ENCODE data around the gene LRRC8B. TPM values are rescaled to one million over a fixed set of nuclear protein-coding genes. Genes with fewer than 3 reads are reported as not detected.

Gene LRRC8B
- total RNA-seq, 4 donors from 2014 or later = 8.7 to 19.5 (median 9.2) TPM

DNA sequence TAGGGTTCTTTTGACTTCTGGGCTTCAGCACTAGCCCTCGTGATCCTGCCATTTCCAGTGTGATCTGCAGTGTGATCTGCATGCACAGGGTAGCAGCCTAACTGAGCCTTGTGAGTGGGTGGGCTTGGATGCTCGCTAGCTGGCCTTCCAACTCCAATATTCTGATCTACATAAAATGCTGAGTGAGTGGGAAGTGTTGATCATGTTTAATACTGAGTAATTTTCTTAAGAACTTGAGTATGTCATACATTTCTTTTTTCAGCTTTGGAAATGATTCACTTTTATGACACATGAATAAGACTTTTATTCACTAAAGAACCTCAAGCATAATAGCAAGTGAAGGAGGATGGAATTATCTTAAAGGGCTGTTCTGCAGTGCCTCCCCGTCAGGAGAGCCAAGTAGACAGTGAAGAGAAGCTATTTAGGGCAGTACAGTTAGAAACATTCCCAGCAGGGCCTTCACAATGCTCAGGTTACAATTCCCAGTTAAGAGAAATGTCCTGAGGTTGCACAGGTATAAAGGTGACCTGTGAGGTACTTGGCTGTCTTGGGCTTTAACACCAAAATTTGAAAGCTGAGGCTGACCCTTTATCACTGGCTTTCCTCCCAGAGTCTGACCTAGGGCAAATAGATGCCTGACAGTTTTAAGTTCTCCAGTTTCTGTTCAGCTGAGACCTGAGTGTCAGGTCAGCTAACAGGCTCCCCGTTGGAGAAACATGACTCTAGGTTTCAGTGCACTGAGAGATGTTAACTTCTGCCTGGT lies 79.2 kb downstream of the LRRC8B start:
- intact Hi-C loops (cut with DNase I) = no loop called here
- Histone ChIP-seq H3K4me1 (peaks cover 0 to 48% (median 0%) of the 10 kb centered on the region in 3 donors), H3K27me3 (no peaks in the 10 kb centered on the region), H3K9me3 (no peaks in the 10 kb centered on the region), H3K4me3 (no peak overlapping the region), H3K36me3 (no peaks in the 10 kb centered on the region), H3K27ac (no peak overlapping the region)
- TF ChIP-seq, protein P1, sequence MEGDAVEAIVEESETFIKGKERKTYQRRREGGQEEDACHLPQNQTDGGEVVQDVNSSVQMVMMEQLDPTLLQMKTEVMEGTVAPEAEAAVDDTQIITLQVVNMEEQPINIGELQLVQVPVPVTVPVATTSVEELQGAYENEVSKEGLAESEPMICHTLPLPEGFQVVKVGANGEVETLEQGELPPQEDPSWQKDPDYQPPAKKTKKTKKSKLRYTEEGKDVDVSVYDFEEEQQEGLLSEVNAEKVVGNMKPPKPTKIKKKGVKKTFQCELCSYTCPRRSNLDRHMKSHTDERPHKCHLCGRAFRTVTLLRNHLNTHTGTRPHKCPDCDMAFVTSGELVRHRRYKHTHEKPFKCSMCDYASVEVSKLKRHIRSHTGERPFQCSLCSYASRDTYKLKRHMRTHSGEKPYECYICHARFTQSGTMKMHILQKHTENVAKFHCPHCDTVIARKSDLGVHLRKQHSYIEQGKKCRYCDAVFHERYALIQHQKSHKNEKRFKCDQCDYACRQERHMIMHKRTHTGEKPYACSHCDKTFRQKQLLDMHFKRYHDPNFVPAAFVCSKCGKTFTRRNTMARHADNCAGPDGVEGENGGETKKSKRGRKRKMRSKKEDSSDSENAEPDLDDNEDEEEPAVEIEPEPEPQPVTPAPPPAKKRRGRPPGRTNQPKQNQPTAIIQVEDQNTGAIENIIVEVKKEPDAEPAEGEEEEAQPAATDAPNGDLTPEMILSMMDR (IDR thresholded peaks at IDR 0.05) = no peak
- no peak for TF ChIP-seq POLR2A (IDR thresholded peaks at IDR 0.05)
- DNase-seq = no peak
- 33 to 67% methylated on average over 4 of the region's 4 CpGs for WGBS, 2 donors

DNA sequence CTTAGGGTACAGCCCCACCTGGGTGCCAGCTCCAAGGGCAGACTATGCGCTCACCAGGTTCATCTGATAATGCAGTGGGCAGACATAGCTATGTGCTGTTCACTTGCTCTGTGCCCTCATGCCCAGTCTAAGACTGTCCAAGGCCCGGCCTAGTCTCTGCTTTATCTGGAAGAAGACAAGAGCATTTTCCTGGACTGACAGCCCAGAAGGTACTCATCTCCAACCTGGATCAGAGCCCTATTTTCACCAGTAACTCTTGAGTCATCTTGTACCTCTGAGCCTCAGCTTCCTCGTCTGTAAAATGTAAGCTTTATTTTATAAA lies 79.7 kb downstream of the LRRC8B start:
- intact Hi-C loops (cut with DNase I) = no loop called here

DNA sequence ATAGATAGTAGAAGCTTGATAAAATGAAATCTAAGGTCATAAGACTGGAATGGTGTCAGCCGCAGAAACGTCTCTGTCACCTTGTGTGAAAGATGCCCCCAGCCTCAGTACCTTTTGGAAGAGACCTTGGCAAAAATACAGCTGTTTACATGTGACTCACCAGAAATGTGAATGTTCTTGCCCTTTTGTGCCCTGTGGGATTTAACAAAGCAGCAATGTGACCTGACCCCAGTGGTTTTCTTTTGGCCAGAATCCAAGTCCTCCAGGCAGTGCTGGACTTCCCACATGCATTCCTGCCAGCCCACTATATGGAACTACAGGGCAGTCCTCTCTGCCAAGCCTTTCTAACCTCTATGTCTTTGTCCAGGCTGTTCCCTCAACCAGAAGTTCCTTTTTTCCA lies 81.1 kb downstream of the LRRC8B start:
- no peak for DNase-seq
- no peak overlapping the region for H3K4me3 ChIP-seq
- TF ChIP-seq POLR2A (IDR thresholded peaks at IDR 0.05) = no peak
- H3K36me3 ChIP-seq = no peaks in the 10 kb centered on the region
- H3K4me1 ChIP-seq = peaks cover 7 to 67% (median 13%) of the 10 kb centered on the region in 3 donors
- 70 to 77% methylated on average over 2 of the region's 2 CpGs for WGBS, 2 donors
- intact Hi-C loops (cut with DNase I) = no loop called here
- no peaks in the 10 kb centered on the region for H3K27me3 ChIP-seq
- H3K9me3 ChIP-seq = no peaks in the 10 kb centered on the region
- no peak overlapping the region for H3K27ac ChIP-seq

More for the DNA sequence above, 79.7 kb downstream of the LRRC8B start:
- H3K9me3 ChIP-seq = no peaks in the 10 kb centered on the region
- 30 to 52% methylated on average over 2 to 3 of the region's 3 CpGs for WGBS, 2 donors
- no peak overlapping the region for H3K4me3 ChIP-seq
- DNase-seq = no peak
- H3K4me1 ChIP-seq = peaks cover 2 to 54% (median 5%) of the 10 kb centered on the region in 3 donors
- H3K36me3 ChIP-seq = no peaks in the 10 kb centered on the region
- no peaks in the 10 kb centered on the region for H3K27me3 ChIP-seq
- TF ChIP-seq, protein P1 (IDR thresholded peaks at IDR 0.05) = no peak
- no peak for TF ChIP-seq POLR2A (IDR thresholded peaks at IDR 0.05)
- no peak overlapping the region for H3K27ac ChIP-seq

DNA sequence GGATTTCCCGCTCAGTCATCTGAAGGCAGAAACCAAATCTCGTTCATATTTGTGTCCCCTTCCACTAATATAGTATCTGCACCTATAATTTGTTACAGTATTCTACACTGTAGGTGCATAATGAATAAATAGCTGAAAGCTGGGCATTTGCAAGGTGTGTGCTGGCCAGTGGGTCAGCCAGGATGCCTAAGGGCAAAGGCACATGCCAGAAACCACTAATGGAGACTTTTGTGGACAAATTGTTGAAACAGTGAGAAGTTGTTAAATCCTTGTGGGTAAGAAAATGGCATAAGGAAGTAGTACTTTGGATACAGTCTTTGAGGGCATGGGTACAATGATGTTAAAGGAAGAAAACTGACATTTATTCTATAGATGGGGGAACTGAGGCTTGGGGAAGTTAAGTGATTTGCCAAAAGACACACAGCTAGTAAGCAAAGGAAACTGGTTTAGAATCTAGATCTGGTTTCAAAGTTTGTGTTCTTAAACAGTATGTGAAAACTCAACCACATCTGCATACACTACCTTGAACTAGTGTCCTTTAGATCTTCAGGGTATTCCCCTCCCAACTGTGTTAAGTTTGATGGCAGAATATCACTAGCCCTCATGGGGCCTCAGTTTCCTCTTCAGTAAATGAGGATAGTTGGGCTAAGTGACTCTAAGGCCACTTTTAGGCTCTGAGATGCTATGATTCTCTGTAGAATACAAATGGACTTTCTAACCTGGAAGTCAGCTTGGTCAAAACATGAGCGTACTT lies 81.8 kb downstream of the LRRC8B start:
- DNase-seq = no peak
- 93 to 96% methylated on average over 3 of the region's 3 CpGs for WGBS, 2 donors
- H3K27ac ChIP-seq = no peak overlapping the region
- no peaks in the 10 kb centered on the region for H3K36me3 ChIP-seq
- H3K9me3 ChIP-seq = no peaks in the 10 kb centered on the region
- H3K27me3 ChIP-seq = no peaks in the 10 kb centered on the region
- TF ChIP-seq, protein P1 (IDR thresholded peaks at IDR 0.05) = no peak
- no peak for TF ChIP-seq POLR2A (IDR thresholded peaks at IDR 0.05)
- H3K4me3 ChIP-seq = no peak overlapping the region
- H3K4me1 ChIP-seq = peaks cover 7 to 68% (median 13%) of the 10 kb centered on the region in 3 donors
- intact Hi-C loops (cut with DNase I) = no loop called here

DNA sequence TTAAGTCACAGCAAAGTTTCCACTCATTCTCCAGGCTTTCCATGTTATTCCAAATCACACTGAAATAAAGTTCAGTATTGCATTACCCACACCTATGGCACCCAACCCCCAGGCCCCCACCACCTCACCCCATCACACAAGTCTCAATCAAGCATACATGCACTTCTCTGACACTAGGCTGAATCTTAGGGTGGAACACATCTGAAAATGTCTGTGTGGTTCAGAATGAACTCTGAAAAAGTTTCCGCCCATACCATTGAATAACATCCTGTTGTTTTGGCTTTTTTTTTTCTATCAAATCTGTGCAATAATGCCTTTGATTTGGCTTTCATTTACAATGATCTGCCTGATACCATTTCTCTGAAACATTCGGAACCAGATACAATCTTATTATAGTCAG lies 82.5 kb downstream of the LRRC8B start:
- intact Hi-C loops (cut with DNase I) = no loop called here
- WGBS, 2 donors = 72 to 73% methylated on average over 2 of the region's 2 CpGs
- Histone ChIP-seq H3K36me3 (no peaks in the 10 kb centered on the region), H3K9me3 (no peaks in the 10 kb centered on the region), H3K27me3 (no peaks in the 10 kb centered on the region), H3K4me3 (no peak overlapping the region), H3K27ac (peak overlapping the region in 1 of 4 donors; percentile 13), H3K4me1 (peaks cover 7 to 68% (median 13%) of the 10 kb centered on the region in 3 donors)
- TF ChIP-seq, protein P1 (IDR thresholded peaks at IDR 0.05) = no peak
- TF ChIP-seq POLR2A (IDR thresholded peaks at IDR 0.05) = no peak
- no peak for DNase-seq
